GM10847 (cell line): ENCODE measurements around the gene CNN2.

Experiments used
- POLR2A ChIP-seq: IDR thresholded peaks from 2 replicates; pipeline ENCODE4 v1.6.1; 2011; ENCODE audit not compliant: insufficient read length; ENCODE audit errors: extremely low read depth

Gene CNN2

GRCh38 chr19:1046117-1046626, 19.8 kb downstream of the CNN2 start:
- TF ChIP-seq POLR2A: no peak

GRCh38 chr19:1046836-1047695, 20.7 kb downstream of the CNN2 start:
- no peak for TF ChIP-seq POLR2A

GRCh38 chr19:1047696-1048147, 21.3 kb downstream of the CNN2 start:
- no peak for TF ChIP-seq POLR2A

GRCh38 chr19:1049106-1049505, 22.7 kb downstream of the CNN2 start:
- TF ChIP-seq POLR2A: no peak

- TF ChIP-seq POLR2A: no peak
These were observed 23.4 kb downstream of the CNN2 start for GRCh38 chr19:1049800-1050199.

GRCh38 chr19:1050989-1051788, 24.8 kb downstream of the CNN2 start:
- TF ChIP-seq POLR2A: no peak

- no peak for TF ChIP-seq POLR2A
These were observed 25.4 kb downstream of the CNN2 start for GRCh38 chr19:1051791-1052190.

GRCh38 chr19:1052349-1052975, 26.1 kb downstream of the CNN2 start:
- TF ChIP-seq POLR2A: no peak

GRCh38 chr19:1053176-1054101, 27.0 kb downstream of the CNN2 start:
- no peak for TF ChIP-seq POLR2A

GRCh38 chr19:1054102-1055027, 28.0 kb downstream of the CNN2 start:
- TF ChIP-seq POLR2A: no peak

- no peak for TF ChIP-seq POLR2A
These were observed 28.6 kb downstream of the CNN2 start for GRCh38 chr19:1055028-1055425.

- no peak for TF ChIP-seq POLR2A
These were observed 29.6 kb downstream of the CNN2 start for GRCh38 chr19:1055886-1056620.
